HG03342 (cell line): ENCODE data around the gene CAPN1.

Experiments used
- ATAC-seq: cut with Tn5 transposase; IDR thresholded peaks from one replicate; pipeline ENCODE4 v1.9.1; 2021; ENCODE audit warnings: mild to moderate bottlenecking, moderate library complexity; ENCODE audit not compliant: unreplicated experiment

CAPN1 gene

GRCh38 chr11:65188486-65188885 lies 6.8 kb downstream of the CAPN1 start:
- ATAC-seq: no peak

- ATAC-seq: no peak
Observed at GRCh38 chr11:65189191-65189590, 7.5 kb downstream of the CAPN1 start.

- ATAC-seq: no peak
Observed at GRCh38 chr11:65194564-65194963, 12.8 kb downstream of the CAPN1 start.

GRCh38 chr11:65204143-65204542 lies 22.4 kb downstream of the CAPN1 start:
- no peak for ATAC-seq

- ATAC-seq: no peak
Observed at GRCh38 chr11:65204646-65205601, 23.2 kb downstream of the CAPN1 start.

GRCh38 chr11:65205602-65205967 lies 23.9 kb downstream of the CAPN1 start:
- no peak for ATAC-seq

- no peak for ATAC-seq
Observed at GRCh38 chr11:65206441-65206841, 24.7 kb downstream of the CAPN1 start.

GRCh38 chr11:65206901-65207300 lies 25.2 kb downstream of the CAPN1 start:
- ATAC-seq: no peak

GRCh38 chr11:65207918-65208784 lies 26.4 kb downstream of the CAPN1 start:
- no peak for ATAC-seq

GRCh38 chr11:65208785-65209710 lies 27.3 kb downstream of the CAPN1 start:
- no peak for ATAC-seq

- no peak for ATAC-seq
Observed at GRCh38 chr11:65209711-65210360, 28.1 kb downstream of the CAPN1 start.

- no peak for ATAC-seq
Observed at GRCh38 chr11:65210361-65210731, 28.6 kb downstream of the CAPN1 start.

- ATAC-seq: no peak
Observed at GRCh38 chr11:65210748-65211147, 29.0 kb downstream of the CAPN1 start.

- ATAC-seq: no peak
Observed at GRCh38 chr11:65211293-65212105, 29.8 kb downstream of the CAPN1 start.

- no peak for ATAC-seq
Observed at GRCh38 chr11:65212226-65212801, 30.6 kb downstream of the CAPN1 start.

- ATAC-seq: no peak
Observed at GRCh38 chr11:65213322-65214211, 31.8 kb downstream of the CAPN1 start.

GRCh38 chr11:65214212-65214845 lies 32.6 kb downstream of the CAPN1 start:
- ATAC-seq: no peak
